LoVo (cell line): ENCODE measurements around the gene TGFB2.

Experiments
- DNase-seq: peaks from one replicate; pipeline ENCODE4 v3.0.0-alpha.2; 2016; ENCODE audit warnings: low spot score

Gene TGFB2

DNA sequence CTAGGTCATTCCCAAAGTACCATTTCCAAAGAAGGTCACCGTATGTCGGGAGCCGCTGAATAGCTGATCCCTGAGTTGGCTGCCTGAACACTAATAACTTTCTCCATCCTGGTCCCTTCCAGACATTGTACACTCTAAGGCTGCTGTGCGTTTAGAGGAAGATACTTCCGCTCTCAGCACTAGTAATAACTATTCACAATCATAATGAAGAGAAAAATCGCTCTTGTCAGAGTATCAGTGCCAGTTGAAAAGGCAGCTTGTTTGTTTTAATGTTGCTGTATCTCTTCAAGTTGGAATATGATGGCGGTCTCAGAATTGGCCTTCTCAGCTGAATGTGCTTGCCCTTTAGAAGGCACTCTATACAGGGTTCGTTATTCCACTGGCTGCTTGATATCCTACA lies 43.5 kb downstream of the TGFB2 start:
- no peak for DNase-seq

GRCh38 chr1:218390618-218391017 lies 45.5 kb downstream of the TGFB2 start:
- peak; percentile 60 for DNase-seq

GRCh38 chr1:218392780-218393179 lies 47.6 kb downstream of the TGFB2 start:
- DNase-seq = no peak

DNA sequence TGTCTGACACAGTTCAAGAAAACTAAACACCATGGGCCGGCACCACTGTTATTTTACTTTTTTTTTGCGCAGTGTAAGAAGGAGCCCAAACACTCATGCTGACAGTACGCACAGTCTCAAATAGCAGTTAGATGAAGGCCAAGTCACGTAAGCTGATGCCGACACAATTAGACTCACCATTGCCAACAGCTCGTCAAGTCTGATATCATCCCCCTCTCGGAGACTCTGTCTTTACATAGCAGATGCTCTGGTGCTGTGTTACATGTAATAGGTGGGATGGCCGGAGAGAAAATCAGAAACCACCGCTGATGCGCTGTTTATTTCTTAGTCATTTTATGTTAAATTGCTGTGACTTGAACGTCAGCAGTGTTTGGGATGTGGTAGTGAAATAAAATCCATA lies 49.3 kb downstream of the TGFB2 start:
- no peak for DNase-seq

DNA sequence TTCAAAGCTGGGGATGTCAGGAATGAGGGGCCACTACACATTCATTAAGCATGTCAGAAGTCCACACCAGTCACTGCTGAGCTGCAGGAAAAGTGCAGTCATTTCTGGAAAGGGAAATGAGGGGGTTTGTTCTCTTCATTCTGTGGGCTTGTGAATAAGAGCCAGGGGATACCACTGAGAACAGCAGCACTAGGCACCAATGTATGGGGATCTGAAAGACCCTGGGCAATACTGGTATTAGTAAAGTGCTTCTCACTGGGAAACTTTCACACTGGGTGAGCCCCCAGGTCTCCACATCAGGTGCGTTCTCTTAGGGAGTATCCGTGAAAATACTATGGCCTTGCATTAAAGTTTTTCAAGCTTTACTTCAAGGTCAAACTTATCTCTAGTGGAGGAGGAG lies 49.9 kb downstream of the TGFB2 start:
- no peak for DNase-seq

GRCh38 chr1:218395916-218396315 lies 50.8 kb downstream of the TGFB2 start:
- no peak for DNase-seq

DNA sequence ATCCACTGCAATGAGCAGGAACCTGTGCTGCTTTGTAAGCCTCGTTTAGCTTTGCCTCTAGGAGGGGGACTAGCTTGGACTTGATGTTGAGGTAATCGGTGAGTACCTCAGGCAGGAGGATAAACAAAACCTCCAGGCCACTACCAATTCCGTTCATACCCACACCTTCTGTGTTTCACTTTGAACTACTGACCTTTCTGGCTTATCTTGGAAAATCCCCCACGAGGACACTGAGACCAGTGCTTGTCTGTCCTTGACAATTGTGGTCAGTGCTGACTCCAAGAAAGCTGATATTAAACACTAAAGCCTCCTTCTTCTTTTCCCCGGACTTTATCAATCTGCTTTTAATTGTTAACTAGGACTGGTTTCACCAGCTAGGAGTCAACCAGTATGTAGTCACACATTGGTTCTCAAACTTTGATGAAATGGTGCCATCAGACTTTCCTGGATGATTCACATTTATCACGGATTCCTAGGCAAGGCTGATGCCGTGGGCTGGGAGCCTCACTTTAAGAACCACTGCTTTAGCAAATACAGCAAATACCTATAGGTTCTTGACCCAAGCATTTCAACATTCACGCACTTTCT lies 52.7 kb downstream of the TGFB2 start:
- no peak for DNase-seq

GRCh38 chr1:218400624-218401023 lies 55.5 kb downstream of the TGFB2 start:
- no peak for DNase-seq

DNA sequence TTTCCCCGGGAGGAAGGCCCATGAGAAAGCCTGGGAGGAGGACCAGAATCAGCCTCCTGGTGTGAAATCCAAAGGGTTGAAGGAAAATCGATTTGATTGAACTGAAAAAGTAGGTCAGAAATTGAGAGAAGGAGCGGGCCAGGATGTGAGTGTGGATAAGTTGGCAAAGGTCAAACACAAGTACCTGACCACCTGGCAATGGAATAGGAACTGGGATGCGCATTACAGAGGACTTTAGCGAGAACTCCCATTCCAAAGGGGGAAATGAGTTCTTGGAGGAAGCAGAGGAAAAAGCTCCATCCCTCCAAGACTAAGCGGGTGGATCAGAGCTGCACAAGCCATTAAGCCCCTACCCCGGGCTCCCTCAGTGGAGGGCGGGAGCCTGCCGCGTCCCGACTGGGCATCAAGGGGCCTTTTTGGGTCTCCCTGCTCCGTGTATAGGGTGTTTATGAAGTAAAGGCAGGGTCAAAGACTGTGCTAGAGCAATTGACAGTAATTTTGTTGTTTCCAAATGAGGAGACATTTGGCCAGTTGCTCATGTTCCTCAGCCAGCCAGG lies 56.4 kb downstream of the TGFB2 start:
- DNase-seq = no peak

GRCh38 chr1:218401998-218402785 lies 57.1 kb downstream of the TGFB2 start:
- DNase-seq = no peak

- DNase-seq = no peak
Measured at GRCh38 chr1:218402786-218403120, 57.6 kb downstream of the TGFB2 start.

GRCh38 chr1:218403300-218403699 lies 58.2 kb downstream of the TGFB2 start:
- DNase-seq = no peak

- DNase-seq = no peak
Measured at GRCh38 chr1:218407630-218408029, 62.5 kb downstream of the TGFB2 start.

- DNase-seq = no peak
Measured at GRCh38 chr1:218408135-218408534, 63.0 kb downstream of the TGFB2 start.

GRCh38 chr1:218408942-218409341 lies 63.8 kb downstream of the TGFB2 start:
- DNase-seq = no peak

- DNase-seq = no peak
Measured at GRCh38 chr1:218409946-218410510, 64.9 kb downstream of the TGFB2 start.

- no peak for DNase-seq
Measured at GRCh38 chr1:218411101-218411500, 66.0 kb downstream of the TGFB2 start.

DNA sequence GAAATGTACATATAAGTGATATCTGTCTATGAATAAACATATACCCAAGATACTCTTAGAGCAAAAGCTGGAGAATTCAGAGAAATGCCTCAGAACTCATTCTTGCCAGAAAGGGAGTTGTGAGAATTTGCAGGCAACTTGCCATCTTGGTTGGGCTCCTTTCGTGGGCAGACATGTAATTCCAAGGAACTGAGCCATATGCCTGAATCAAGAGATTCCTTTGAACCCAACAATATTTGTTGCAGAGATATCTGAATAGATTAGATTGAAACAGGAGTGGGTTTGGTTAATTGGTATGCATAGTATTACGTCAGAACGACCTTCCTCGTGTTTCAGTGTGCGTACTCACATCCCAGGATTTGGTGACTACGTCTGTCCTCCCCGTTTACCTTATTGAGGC lies 67.0 kb downstream of the TGFB2 start:
- no peak for DNase-seq

GRCh38 chr1:218413179-218413578 lies 68.0 kb downstream of the TGFB2 start:
- DNase-seq = no peak

GRCh38 chr1:218414060-218414728 lies 69.1 kb downstream of the TGFB2 start:
- DNase-seq = no peak

GRCh38 chr1:218415726-218416125 lies 70.6 kb downstream of the TGFB2 start:
- DNase-seq = no peak

DNA sequence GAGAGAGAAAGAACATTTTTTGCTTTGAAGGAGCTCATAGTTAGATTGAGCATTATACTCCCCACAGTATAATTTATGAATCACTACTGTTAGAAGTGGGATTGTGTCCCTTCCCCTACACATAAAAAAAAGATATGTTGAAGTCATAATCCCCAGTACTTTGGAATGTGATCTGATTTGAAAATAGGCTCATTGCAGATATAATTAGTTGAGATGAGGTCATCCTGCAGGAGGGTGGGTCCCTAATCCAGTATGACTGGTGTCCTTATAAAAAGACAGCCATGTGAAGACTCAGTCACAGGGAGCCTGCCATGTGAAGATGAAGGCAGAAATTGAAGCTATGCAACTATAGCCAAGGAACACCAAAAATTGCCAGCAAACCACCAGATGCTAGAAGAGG lies 76.4 kb downstream of the TGFB2 start:
- no peak for DNase-seq

DNA sequence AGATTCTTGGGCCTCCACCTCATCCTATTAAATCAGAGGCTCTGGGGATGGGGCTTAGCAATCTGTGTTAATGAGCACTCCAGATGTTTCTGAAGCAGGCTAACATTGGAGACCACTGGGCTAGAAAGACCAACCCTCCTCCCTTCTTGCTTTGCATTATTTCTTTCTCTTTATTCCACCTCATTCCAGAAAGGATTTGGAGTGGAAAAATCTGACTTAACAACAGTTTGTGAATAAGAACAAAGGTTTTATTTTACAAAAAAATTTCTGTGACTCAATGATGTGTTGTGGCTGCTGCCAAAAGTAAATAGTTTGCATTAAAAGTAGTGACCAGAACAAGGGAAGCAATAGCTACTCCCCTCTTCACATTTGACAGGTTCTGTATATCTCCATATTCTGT lies 79.4 kb downstream of the TGFB2 start:
- no peak for DNase-seq
